GM20000 (cell line): ENCODE results near the gene RPGRIP1.
"Not testable (repeated sequence)": the region's sequence is repeated elsewhere in the genome, so short reads cannot be mapped to it uniquely, and the experiment has no call there.

ENCODE experiments used
- DNase-seq: peaks from one replicate; pipeline ENCODE4 v3.0.0; 2012; ENCODE audit warnings: low spot score
- TF ChIP-seq, protein P1 (sequence below): IDR thresholded peaks from 2 replicates; pipeline ENCODE4 v1.5.1; 2012; ENCODE audit warnings: mild to moderate bottlenecking, control low read depth; ENCODE audit errors: extremely low read depth, missing control alignments

Gene RPGRIP1

DNA sequence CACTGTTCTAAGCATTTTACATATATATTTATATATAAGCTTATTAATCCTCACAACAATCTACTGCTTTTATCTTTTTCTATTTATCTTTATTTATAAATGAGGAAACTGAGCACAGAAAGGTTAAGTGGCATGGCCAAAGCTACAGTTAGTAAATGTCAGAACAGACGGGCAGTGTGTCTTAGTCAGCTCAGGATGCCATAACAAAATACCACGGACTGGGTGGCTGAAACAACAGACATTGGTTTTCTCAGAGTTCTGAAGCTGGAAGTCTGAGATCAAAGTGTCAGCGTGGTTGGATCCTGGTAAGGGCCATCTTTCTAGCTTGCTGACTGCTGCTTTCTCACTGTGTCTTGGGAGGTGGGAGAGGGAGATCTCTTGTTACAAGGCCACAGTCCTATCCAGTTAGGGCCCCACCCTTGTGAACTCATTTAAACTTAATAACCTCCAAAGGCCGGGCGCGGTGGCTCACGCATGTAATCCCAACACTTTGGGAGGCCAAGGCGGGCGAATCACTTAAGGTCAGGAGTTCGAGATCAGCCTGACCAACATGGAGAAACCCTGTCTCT is 19.8 kb downstream of the RPGRIP1 start:
- TF ChIP-seq, protein P1, sequence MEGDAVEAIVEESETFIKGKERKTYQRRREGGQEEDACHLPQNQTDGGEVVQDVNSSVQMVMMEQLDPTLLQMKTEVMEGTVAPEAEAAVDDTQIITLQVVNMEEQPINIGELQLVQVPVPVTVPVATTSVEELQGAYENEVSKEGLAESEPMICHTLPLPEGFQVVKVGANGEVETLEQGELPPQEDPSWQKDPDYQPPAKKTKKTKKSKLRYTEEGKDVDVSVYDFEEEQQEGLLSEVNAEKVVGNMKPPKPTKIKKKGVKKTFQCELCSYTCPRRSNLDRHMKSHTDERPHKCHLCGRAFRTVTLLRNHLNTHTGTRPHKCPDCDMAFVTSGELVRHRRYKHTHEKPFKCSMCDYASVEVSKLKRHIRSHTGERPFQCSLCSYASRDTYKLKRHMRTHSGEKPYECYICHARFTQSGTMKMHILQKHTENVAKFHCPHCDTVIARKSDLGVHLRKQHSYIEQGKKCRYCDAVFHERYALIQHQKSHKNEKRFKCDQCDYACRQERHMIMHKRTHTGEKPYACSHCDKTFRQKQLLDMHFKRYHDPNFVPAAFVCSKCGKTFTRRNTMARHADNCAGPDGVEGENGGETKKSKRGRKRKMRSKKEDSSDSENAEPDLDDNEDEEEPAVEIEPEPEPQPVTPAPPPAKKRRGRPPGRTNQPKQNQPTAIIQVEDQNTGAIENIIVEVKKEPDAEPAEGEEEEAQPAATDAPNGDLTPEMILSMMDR = no peak
- no peak for DNase-seq

DNA sequence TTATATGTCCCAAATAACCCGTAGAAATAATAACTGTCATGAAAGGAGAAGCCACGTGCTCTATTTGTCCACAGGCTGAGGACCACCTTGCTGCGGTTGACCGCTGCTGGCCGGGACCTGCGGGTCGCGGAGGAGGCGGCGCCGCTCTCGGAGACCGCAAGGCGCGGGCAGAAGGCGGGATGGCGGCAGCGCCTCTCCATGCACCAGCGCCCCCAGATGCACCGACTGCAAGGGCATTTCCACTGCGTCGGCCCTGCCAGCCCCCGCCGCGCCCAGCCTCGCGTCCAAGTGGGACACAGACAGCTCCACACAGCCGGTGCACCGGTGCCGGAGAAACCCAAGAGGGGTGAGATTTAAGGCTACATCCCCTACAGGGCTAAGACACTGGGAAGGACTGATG is 21.0 kb downstream of the RPGRIP1 start:
- DNase-seq = no peak
- TF ChIP-seq, protein P1 = no peak

DNA sequence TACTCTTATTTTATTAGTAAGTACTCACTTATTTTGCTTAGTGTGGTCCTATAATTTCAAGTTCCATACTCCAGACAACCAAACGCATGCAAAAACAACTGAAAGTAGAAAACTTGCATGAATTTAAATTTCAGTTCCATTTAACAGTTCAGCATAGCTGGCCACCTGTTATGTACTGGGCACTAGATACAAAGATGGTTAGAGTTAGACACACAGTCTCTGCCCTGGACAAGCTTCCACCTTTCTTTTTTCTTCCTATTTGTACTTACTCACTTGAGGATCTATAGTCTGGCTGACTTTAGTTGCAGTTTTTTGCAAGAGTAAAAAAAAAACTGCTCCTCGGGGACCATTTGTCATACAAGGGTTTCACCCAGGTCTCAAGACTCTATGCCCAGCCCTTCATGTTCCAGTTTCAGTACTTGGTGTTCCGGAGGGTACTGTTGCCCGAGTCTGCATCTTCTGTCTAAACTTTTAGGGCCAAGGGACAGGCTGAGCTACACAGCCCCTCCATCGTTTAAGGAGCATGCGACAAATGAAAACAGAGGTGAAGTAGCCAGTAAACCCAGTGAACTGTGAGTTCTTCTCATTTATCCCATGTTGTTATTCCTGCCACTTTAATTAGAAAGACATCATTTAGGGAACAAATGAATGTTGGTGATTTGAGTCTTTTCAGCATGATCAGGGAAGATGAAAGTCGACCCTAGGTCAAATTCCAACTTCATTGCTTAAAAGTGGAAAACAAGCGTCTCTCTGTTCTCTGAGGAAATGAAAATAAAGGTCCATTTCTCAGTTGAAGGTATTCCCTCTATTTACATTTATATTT is 22.3 kb downstream of the RPGRIP1 start:
- DNase-seq = no peak
- TF ChIP-seq, protein P1 = no peak

DNA sequence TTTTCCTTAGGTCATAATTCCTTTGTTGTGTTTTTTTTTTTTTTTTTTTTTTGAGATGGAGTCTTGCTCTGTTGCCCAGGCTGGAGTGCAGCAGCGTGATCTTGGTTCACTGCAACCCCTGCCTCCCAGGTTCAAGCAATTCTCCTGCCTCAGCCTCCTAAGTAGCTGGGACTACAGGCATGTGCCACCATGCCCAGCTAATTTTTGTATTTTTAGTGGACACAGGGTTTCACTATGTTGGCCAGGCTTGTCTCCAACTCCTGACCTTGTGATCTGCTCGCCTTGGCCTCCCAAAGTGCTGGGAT is 22.9 kb downstream of the RPGRIP1 start:
- DNase-seq = not testable (repeated sequence)

DNA sequence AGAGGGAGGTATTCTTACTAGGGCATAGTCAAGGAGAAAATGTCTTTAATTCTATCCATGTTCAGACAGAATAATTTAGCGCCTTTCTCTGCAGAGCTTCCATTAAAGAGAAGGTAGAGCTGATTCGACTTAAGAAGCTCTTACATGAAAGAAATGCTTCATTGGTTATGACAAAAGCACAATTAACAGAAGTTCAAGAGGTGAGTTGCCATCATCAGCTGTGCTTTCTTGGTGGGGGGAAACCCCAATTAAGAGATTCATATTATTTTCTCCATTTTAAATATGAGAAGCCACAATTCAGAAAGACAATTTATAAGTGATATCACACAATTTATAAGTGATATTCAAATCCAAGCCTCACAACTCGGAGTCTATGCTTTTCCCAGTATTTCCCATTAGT is 27.8 kb downstream of the RPGRIP1 start:
- TF ChIP-seq, protein P1 = no peak
- DNase-seq = peak; percentile 42

DNA sequence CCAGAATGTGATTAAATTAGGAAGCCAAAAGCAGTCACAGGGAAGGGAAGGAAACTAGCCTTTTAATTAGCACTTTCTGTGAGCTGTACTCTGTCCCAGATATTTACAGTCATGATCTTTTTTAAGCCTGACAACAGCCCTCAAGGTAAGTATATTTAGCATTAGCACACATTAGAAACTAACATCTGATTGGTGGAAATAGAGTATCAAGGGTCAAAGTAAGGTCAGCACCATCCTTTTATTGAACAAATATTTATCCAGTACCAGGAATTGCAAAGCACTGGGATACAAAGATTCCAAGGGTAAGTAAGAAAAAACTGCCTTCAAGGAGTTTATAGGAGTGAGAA is 28.2 kb downstream of the RPGRIP1 start:
- peak; percentile 41 for DNase-seq
- TF ChIP-seq, protein P1 = no peak

DNA sequence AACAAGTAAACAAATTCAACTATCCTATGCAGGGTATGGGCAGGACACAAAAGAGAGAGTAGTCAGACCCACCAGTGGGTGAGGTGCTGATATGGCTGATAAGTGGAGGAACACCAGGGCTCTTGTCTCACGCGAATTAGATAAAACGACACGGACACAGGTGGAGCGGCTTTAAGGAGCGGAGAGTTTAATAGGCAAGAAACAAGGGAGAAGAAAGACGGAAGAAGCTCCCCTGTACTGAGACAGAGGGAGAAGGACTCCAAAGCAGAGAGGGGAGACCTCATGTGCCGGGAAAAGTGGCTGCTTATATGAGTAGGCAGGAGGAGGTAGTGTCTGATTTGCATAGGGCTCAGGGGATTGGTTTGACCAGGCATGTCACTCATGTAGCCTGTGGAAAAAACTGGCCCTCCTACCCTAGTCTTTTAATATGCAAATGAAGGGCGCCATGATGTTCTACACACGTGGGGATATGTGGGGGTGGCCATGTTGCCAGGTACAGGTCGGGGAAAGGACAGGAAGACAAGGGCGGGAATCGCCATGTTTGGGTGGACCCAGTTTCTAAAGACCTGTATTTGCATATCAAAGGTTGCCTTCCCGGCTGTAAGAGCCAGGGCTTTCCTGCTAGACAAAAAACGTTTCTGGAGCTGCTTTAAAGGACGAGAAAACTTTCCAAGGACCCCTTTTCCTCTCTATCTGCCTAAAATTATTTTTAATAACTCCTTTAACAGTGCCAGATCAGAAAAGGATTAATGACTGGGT is 28.8 kb downstream of the RPGRIP1 start:
- DNase-seq = peak; percentile 70
- TF ChIP-seq, protein P1 = no peak

DNA sequence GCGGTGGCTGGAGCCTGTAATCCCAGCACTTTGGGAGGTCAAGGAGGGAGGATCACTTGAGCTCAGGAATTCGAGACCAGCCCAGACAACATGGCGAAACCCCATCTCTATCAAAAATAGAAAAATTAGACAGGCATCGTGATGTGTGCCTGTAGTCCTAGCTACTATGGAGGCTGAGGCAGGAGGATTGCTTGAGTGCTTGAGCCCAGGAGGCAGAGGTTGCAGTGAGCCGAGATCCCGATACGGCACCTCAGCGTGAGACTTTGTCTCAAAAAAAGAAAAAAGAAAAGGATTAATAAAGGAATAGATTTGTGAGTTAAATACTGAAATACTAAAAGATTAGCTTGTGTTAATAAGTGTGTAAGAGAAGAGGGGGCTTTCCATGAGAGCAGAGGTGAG is 29.4 kb downstream of the RPGRIP1 start:
- no peak for DNase-seq
- TF ChIP-seq, protein P1 = no peak
